Measurements from ENCODE around the gene SNX15.

GRCh38 chr11:65032216-65032615, 5.0 kb downstream of the SNX15 start:
- TF ChIP-seq CTCF (IDR thresholded peaks at IDR 0.05) (no peak), POLR2A (IDR thresholded peaks at IDR 0.05) (no peak)
